ENCODE data around the gene SH3BP2. TPM values are rescaled to one million over a fixed set of nuclear protein-coding genes. Genes with fewer than 3 reads are reported as not detected.

Gene SH3BP2
- total RNA-seq, 4 donors from 2014 or later = 54.8 to 208 (median 102) TPM

- no peak overlapping the region for H3K4me3 ChIP-seq
- TF ChIP-seq POLR2A (IDR thresholded peaks at IDR 0.05) = no peak
- TF ChIP-seq, protein P1, sequence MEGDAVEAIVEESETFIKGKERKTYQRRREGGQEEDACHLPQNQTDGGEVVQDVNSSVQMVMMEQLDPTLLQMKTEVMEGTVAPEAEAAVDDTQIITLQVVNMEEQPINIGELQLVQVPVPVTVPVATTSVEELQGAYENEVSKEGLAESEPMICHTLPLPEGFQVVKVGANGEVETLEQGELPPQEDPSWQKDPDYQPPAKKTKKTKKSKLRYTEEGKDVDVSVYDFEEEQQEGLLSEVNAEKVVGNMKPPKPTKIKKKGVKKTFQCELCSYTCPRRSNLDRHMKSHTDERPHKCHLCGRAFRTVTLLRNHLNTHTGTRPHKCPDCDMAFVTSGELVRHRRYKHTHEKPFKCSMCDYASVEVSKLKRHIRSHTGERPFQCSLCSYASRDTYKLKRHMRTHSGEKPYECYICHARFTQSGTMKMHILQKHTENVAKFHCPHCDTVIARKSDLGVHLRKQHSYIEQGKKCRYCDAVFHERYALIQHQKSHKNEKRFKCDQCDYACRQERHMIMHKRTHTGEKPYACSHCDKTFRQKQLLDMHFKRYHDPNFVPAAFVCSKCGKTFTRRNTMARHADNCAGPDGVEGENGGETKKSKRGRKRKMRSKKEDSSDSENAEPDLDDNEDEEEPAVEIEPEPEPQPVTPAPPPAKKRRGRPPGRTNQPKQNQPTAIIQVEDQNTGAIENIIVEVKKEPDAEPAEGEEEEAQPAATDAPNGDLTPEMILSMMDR (IDR thresholded peaks at IDR 0.05) = no peak
- DNase-seq = peak; percentile 15 to 49 (median 48)
- no peaks in the 10 kb centered on the region for H3K27me3 ChIP-seq
- no peaks in the 10 kb centered on the region for H3K36me3 ChIP-seq
- H3K4me1 ChIP-seq = peaks cover 4 to 53% (median 45%) of the 10 kb centered on the region in 4 donors
- H3K27ac ChIP-seq = peak overlapping the region in 1 of 4 donors; percentile 38
- H3K9me3 ChIP-seq = no peaks in the 10 kb centered on the region
Measured at GRCh38 chr4:2790583-2791517, 2.0 kb upstream of the SH3BP2 start.

- Histone ChIP-seq H3K9me3 (no peaks in the 10 kb centered on the region), H3K4me1 (peaks cover 4 to 59% (median 40%) of the 10 kb centered on the region in 4 donors), H3K27ac (peak overlapping the region in 2 of 4 donors; percentile 38 to 40), H3K36me3 (no peaks in the 10 kb centered on the region), H3K4me3 (no peak overlapping the region), H3K27me3 (no peaks in the 10 kb centered on the region)
- TF ChIP-seq POLR2A (IDR thresholded peaks at IDR 0.05) = no peak
- TF ChIP-seq, protein P1 (IDR thresholded peaks at IDR 0.05) = no peak
- peak; percentile 15 to 58 (median 47) for DNase-seq
Measured at GRCh38 chr4:2791518-2792395, 1.1 kb upstream of the SH3BP2 start.

GRCh38 chr4:2792396-2792710, 532 bp upstream of the SH3BP2 start:
- Histone ChIP-seq H3K36me3 (no peaks in the 10 kb centered on the region), H3K27ac (peak overlapping the region in 3 of 4 donors; percentile 40 to 74 (median 73)), H3K4me1 (peaks cover 4 to 64% (median 36%) of the 10 kb centered on the region in 4 donors), H3K9me3 (no peaks in the 10 kb centered on the region), H3K4me3 (peak overlapping the region in 2 of 4 donors; percentile 74 to 90), H3K27me3 (no peaks in the 10 kb centered on the region)
- no peak for DNase-seq
- TF ChIP-seq POLR2A (IDR thresholded peaks at IDR 0.05) = no peak
- TF ChIP-seq, protein P1 (IDR thresholded peaks at IDR 0.05) = no peak

- peak in 2 of 3 donors; percentile 63 to 72 for DNase-seq
- no peaks in the 10 kb centered on the region for H3K36me3 ChIP-seq
- peak overlapping the region; percentile 63 to 90 (median 73) for H3K4me3 ChIP-seq
- H3K4me1 ChIP-seq = peaks cover 9 to 65% (median 35%) of the 10 kb centered on the region in 4 donors
- TF ChIP-seq, protein P1 (IDR thresholded peaks at IDR 0.05) = no peak
- TF ChIP-seq POLR2A (IDR thresholded peaks at IDR 0.05) = no peak
- H3K27me3 ChIP-seq = no peaks in the 10 kb centered on the region
- H3K27ac ChIP-seq = peak overlapping the region; percentile 72 to 83 (median 74)
- H3K9me3 ChIP-seq = no peaks in the 10 kb centered on the region
Measured at GRCh38 chr4:2793586-2794485, 951 bp downstream of the SH3BP2 start.

All from Peyer's patch (tissue), 4 donors.